ENCODE data around the gene HIVEP3.

Gene HIVEP3

GRCh38 chr1:41498391-41498790, 420.3 kb downstream of the HIVEP3 start:
- Mint-ChIP-seq H3K36me3 (ENCODE audit: low read depth) (no peaks in the 10 kb centered on the region), H3K27ac (peak overlapping the region in 2 of 3 experiments; percentile 41 to 85), H3K9me3 (no peaks in the 10 kb centered on the region), H3K27me3 (ENCODE audit: low read depth) (peaks cover 10% of the 10 kb centered on the region), H3K4me1 (peaks cover 51% of the 10 kb centered on the region), H3K4me3 (no peak overlapping the region)
- TF ChIP-seq CTCF (IDR thresholded peaks at IDR 0.05; ENCODE audit: unreplicated experiment in 3 of 3): no peak

- peaks cover 10% of the 10 kb centered on the region for H3K27me3 Mint-ChIP-seq (ENCODE audit: low read depth)
- H3K27ac Mint-ChIP-seq: peak overlapping the region in 2 of 3 experiments; percentile 84 to 85
- no peaks in the 10 kb centered on the region for H3K9me3 Mint-ChIP-seq
Observed at GRCh38 chr1:41497461-41498030, 421.2 kb downstream of the HIVEP3 start.

GRCh38 chr1:41497056-41497440, 421.7 kb downstream of the HIVEP3 start:
- Mint-ChIP-seq H3K4me1 (peaks cover 46% of the 10 kb centered on the region), H3K27me3 (ENCODE audit: low read depth) (peaks cover 10% of the 10 kb centered on the region), H3K9me3 (no peaks in the 10 kb centered on the region), H3K36me3 (ENCODE audit: low read depth) (no peaks in the 10 kb centered on the region), H3K4me3 (peak overlapping the region; percentile 54 to 61 (median 59)), H3K27ac (peak overlapping the region in 2 of 3 experiments; percentile 84 to 85)
- no peak for TF ChIP-seq CTCF (IDR thresholded peaks at IDR 0.05; ENCODE audit: unreplicated experiment in 3 of 3)

More at GRCh38 chr1:41497461-41498030, 421.2 kb downstream of the HIVEP3 start:
- Mint-ChIP-seq H3K36me3 (ENCODE audit: low read depth) (no peaks in the 10 kb centered on the region), H3K4me3 (peak overlapping the region; percentile 47 to 61 (median 48)), H3K4me1 (peaks cover 47% of the 10 kb centered on the region)
- TF ChIP-seq CTCF (IDR thresholded peaks at IDR 0.05; ENCODE audit: unreplicated experiment in 3 of 3): no peak

- peaks cover 51% of the 10 kb centered on the region for H3K4me1 Mint-ChIP-seq
- no peaks in the 10 kb centered on the region for H3K36me3 Mint-ChIP-seq (ENCODE audit: low read depth)
- TF ChIP-seq CTCF (IDR thresholded peaks at IDR 0.05; ENCODE audit: unreplicated experiment in 3 of 3): no peak
- no peaks in the 10 kb centered on the region for H3K9me3 Mint-ChIP-seq
- H3K27me3 Mint-ChIP-seq (ENCODE audit: low read depth): peaks cover 10% of the 10 kb centered on the region
- H3K4me3 Mint-ChIP-seq: peak overlapping the region in 1 of 3 experiments; percentile 54
- peak overlapping the region in 2 of 3 experiments; percentile 84 to 88 for H3K27ac Mint-ChIP-seq
Observed at GRCh38 chr1:41496080-41497055, 422.4 kb downstream of the HIVEP3 start.

GRCh38 chr1:41495210-41495948, 423.3 kb downstream of the HIVEP3 start:
- Mint-ChIP-seq H3K36me3 (ENCODE audit: low read depth) (no peaks in the 10 kb centered on the region), H3K27me3 (ENCODE audit: low read depth) (peaks cover 13% of the 10 kb centered on the region), H3K4me3 (peak overlapping the region; percentile 37 to 62 (median 54)), H3K9me3 (no peaks in the 10 kb centered on the region), H3K27ac (peak overlapping the region; percentile 45 to 88 (median 66)), H3K4me1 (peaks cover 44% of the 10 kb centered on the region)
- TF ChIP-seq CTCF (IDR thresholded peaks at IDR 0.05; ENCODE audit: unreplicated experiment in 3 of 3): peak in 2 of 3 experiments; percentile 14 to 20

Data from nephron (organoid).